ENCODE data around the gene SPATA31D4.
"Not testable (repeated sequence)": the region's sequence is repeated elsewhere in the genome, so short reads cannot be mapped to it uniquely, and the experiment has no call there.

The SPATA31D4 gene

GRCh38 chr9:81928305-81928704 lies at the start of gene SPATA31D4:
Gene SPATA31D4 (plus strand): TSS chr9:81928428. CDS start chr9:81928514, 86 bp downstream.
- not testable (repeated sequence) for H3K9me3 ChIP-seq (replicated peaks in 1 of 11); H3K36me3 ChIP-seq; H3K27ac ChIP-seq; H3K4me2 ChIP-seq; H3K9ac ChIP-seq; H3K4me1 ChIP-seq; H4K20me1 ChIP-seq; H3K4me3 ChIP-seq; H3K27me3 ChIP-seq

GRCh38 chr9:81878530-81878929 lies 49.7 kb upstream of the SPATA31D4 start:
- no peak overlapping the region for H3K27ac ChIP-seq
- H3K4me3 ChIP-seq: no peak overlapping the region
- TF ChIP-seq Cebpa-rat (IDR thresholded peaks at IDR 0.05): no peak
- no peaks in the 10 kb centered on the region for H3K36me3 ChIP-seq
- no peaks in the 10 kb centered on the region for H3K27me3 ChIP-seq
- peaks cover 0 to 12% (median 0%) of the 10 kb centered on the region in 10 experiments; a peak in 3 of 20 replicates for H3K4me1 ChIP-seq
- no peaks in the 10 kb centered on the region for H3K9me3 ChIP-seq (replicated peaks in 1 of 11)
- no peak overlapping the region for H3K9ac ChIP-seq
- H3K4me2 ChIP-seq: no peak overlapping the region
- H4K20me1 ChIP-seq: no peaks in the 10 kb centered on the region

GRCh38 chr9:81879501-81879916 lies 48.7 kb upstream of the SPATA31D4 start:
- Histone ChIP-seq H3K36me3 (no peaks in the 10 kb centered on the region), H3K9ac (no peak overlapping the region), H3K4me3 (no peak overlapping the region), H4K20me1 (no peaks in the 10 kb centered on the region), H3K27ac (no peak overlapping the region), H3K4me2 (no peak overlapping the region), H3K4me1 (peaks cover 0 to 11% (median 0%) of the 10 kb centered on the region in 10 experiments; a peak in 3 of 20 replicates), H3K9me3 (replicated peaks in 1 of 11) (no peaks in the 10 kb centered on the region), H3K27me3 (no peaks in the 10 kb centered on the region)
- no peak for TF ChIP-seq Cebpa-rat (IDR thresholded peaks at IDR 0.05)

- Histone ChIP-seq H3K9me3 (replicated peaks in 1 of 11) (no peaks in the 10 kb centered on the region), H3K4me2 (no peak overlapping the region)
These were observed 42.6 kb upstream of the SPATA31D4 start for GRCh38 chr9:81885602-81886001.

GRCh38 chr9:81886665-81887064 lies 41.6 kb upstream of the SPATA31D4 start:
- no peaks in the 10 kb centered on the region for H3K4me1 ChIP-seq
- H3K4me2 ChIP-seq: no peak overlapping the region
- H3K4me3 ChIP-seq: no peak overlapping the region
- H3K27me3 ChIP-seq: no peaks in the 10 kb centered on the region
- no peaks in the 10 kb centered on the region for H4K20me1 ChIP-seq
- no peaks in the 10 kb centered on the region for H3K36me3 ChIP-seq
- no peaks in the 10 kb centered on the region for H3K9me3 ChIP-seq (replicated peaks in 1 of 11)
- no peak for TF ChIP-seq Cebpa-rat (IDR thresholded peaks at IDR 0.05)
- no peak overlapping the region for H3K9ac ChIP-seq
- no peak overlapping the region for H3K27ac ChIP-seq

More at GRCh38 chr9:81885602-81886001, 42.6 kb upstream of the SPATA31D4 start:
- Histone ChIP-seq H3K4me1 (no peaks in the 10 kb centered on the region), H3K27me3 (no peaks in the 10 kb centered on the region), H3K27ac (no peak overlapping the region), H3K36me3 (no peaks in the 10 kb centered on the region), H3K4me3 (no peak overlapping the region), H3K9ac (no peak overlapping the region), H4K20me1 (no peaks in the 10 kb centered on the region)
- no peak for TF ChIP-seq Cebpa-rat (IDR thresholded peaks at IDR 0.05)

- Histone ChIP-seq H3K36me3 (no peaks in the 10 kb centered on the region), H3K9me3 (replicated peaks in 1 of 11) (no peaks in the 10 kb centered on the region), H3K9ac (no peak overlapping the region), H3K27ac (no peak overlapping the region), H3K4me2 (no peak overlapping the region), H3K4me3 (no peak overlapping the region), H3K27me3 (no peaks in the 10 kb centered on the region), H3K4me1 (no peaks in the 10 kb centered on the region), H4K20me1 (no peaks in the 10 kb centered on the region)
- TF ChIP-seq Cebpa-rat (IDR thresholded peaks at IDR 0.05): no peak
These were observed 38.1 kb upstream of the SPATA31D4 start for GRCh38 chr9:81890104-81890503.

GRCh38 chr9:81892440-81892839 lies 35.8 kb upstream of the SPATA31D4 start:
- Histone ChIP-seq H3K9ac (no peak overlapping the region), H3K4me1 (no peaks in the 10 kb centered on the region), H3K27ac (no peak overlapping the region), H3K36me3 (no peaks in the 10 kb centered on the region), H3K9me3 (replicated peaks in 1 of 11) (0 out of 22 replicates have a peak, but pooled peaks cover 0 to 3% (median 0%) of the 10 kb centered on the region in 11 experiments), H3K27me3 (no peaks in the 10 kb centered on the region), H3K4me2 (no peak overlapping the region), H4K20me1 (no peaks in the 10 kb centered on the region), H3K4me3 (no peak overlapping the region)
- no peak for TF ChIP-seq Cebpa-rat (IDR thresholded peaks at IDR 0.05)

- Histone ChIP-seq H4K20me1 (no peaks in the 10 kb centered on the region), H3K4me2 (no peak overlapping the region), H3K27ac (no peak overlapping the region), H3K9me3 (replicated peaks in 1 of 11) (0 out of 22 replicates have a peak, but pooled peaks cover 0 to 3% (median 0%) of the 10 kb centered on the region in 11 experiments), H3K9ac (no peak overlapping the region), H3K4me1 (no peaks in the 10 kb centered on the region), H3K27me3 (no peaks in the 10 kb centered on the region), H3K36me3 (no peaks in the 10 kb centered on the region), H3K4me3 (no peak overlapping the region)
- no peak for TF ChIP-seq Cebpa-rat (IDR thresholded peaks at IDR 0.05)
These were observed 34.3 kb upstream of the SPATA31D4 start for GRCh38 chr9:81893929-81894328.

- no peak overlapping the region for H3K27ac ChIP-seq
- H3K36me3 ChIP-seq: no peaks in the 10 kb centered on the region
- TF ChIP-seq Cebpa-rat (IDR thresholded peaks at IDR 0.05): no peak
- H3K4me3 ChIP-seq: no peak overlapping the region
- H3K9ac ChIP-seq: no peak overlapping the region
- H3K9me3 ChIP-seq (replicated peaks in 1 of 11): 0 out of 22 replicates have a peak, but pooled peaks cover 0 to 3% (median 0%) of the 10 kb centered on the region in 11 experiments
- no peaks in the 10 kb centered on the region for H4K20me1 ChIP-seq
- no peaks in the 10 kb centered on the region for H3K4me1 ChIP-seq
- H3K27me3 ChIP-seq: no peaks in the 10 kb centered on the region
- H3K4me2 ChIP-seq: no peak overlapping the region
These were observed 33.3 kb upstream of the SPATA31D4 start for GRCh38 chr9:81894891-81895290.

- Histone ChIP-seq H3K9ac (no peak overlapping the region), H3K36me3 (no peaks in the 10 kb centered on the region), H4K20me1 (no peaks in the 10 kb centered on the region), H3K9me3 (replicated peaks in 1 of 11) (0 out of 22 replicates have a peak, but pooled peaks cover 0 to 3% (median 0%) of the 10 kb centered on the region in 11 experiments), H3K4me1 (no peaks in the 10 kb centered on the region), H3K27ac (no peak overlapping the region), H3K4me3 (no peak overlapping the region), H3K27me3 (no peaks in the 10 kb centered on the region), H3K4me2 (no peak overlapping the region)
- no peak for TF ChIP-seq Cebpa-rat (IDR thresholded peaks at IDR 0.05)
These were observed 32.2 kb upstream of the SPATA31D4 start for GRCh38 chr9:81896070-81896469.
